RWPE1 (cell line): Measurements from ENCODE around the gene TEPSIN.

Experiments
- CTCF ChIA-PET: fragments of 350-600 bp; sonication (Branson Sonifier 250); formaldehyde crosslinking; extraction: SDS; loops from one replicate; lab custom pipeline; 2021; lab: Yijun Ruan, JAX
- POLR2A ChIA-PET: fragments of 400-600 bp; formaldehyde crosslinking; extraction: SDS; loops from one replicate; lab custom pipeline; 2020; ENCODE audit warnings: antibody characterized with exemption; ENCODE audit not compliant: low non-redundant PET; lab: Yijun Ruan, JAX
- DNase-seq: peaks from one replicate; pipeline ENCODE4 v3.0.0; 2012; ENCODE audit warnings: low spot score
- H3K27ac ChIP-seq: fragments of 450-650 bp; 2 replicates; pipeline ENCODE4 v1.5.1; 2017
- CTCF ChIP-seq: fragments of 450-650 bp; conservative IDR thresholded peaks from 2 replicates; pipeline ENCODE4 v1.5.1; 2017; ENCODE audit warnings: low read depth, mild to moderate bottlenecking

The TEPSIN gene

GRCh38 chr17:81221371-81221841 is 17.4 kb downstream of the TEPSIN start:
- ChIA-PET CTCF (no interaction called here), POLR2A (interaction anchor here (1.1 kb wide), 1 partner anchor 17 kb away, joined by 4 read pairs; the partner anchor contains the start of genes NDUFAF8 and TEPSIN)
- no peak for TF ChIP-seq CTCF
- DNase-seq, result no peak
- H3K27ac ChIP-seq, result peak overlapping the region; percentile 51

GRCh38 chr17:81219476-81220180 is 19.2 kb downstream of the TEPSIN start:
- ChIA-PET POLR2A (interaction anchor here (0.6 kb wide), 1 partner anchor 799 kb away, joined by 4 read pairs; no protein-coding TSS in a partner anchor), CTCF (interaction anchor here (0.7 to 1.1 kb wide), 2 partner anchors 122 to 196 kb away, joined by 5 to 6 read pairs; no protein-coding TSS in a partner anchor)
- H3K27ac ChIP-seq, result peak overlapping the region; percentile 40
- TF ChIP-seq CTCF, result no peak
- no peak for DNase-seq

- ChIA-PET POLR2A (interaction anchor here (0.6 kb wide), 1 partner anchor 15 kb away, joined by 3 read pairs; no protein-coding TSS in a partner anchor), CTCF (interaction anchor here (0.7 kb wide), 1 partner anchor 195 kb away, joined by 6 read pairs; no protein-coding TSS in a partner anchor)
- TF ChIP-seq CTCF, result no peak
- no peak for DNase-seq
- H3K27ac ChIP-seq, result peak overlapping the region; percentile 40
Observed at GRCh38 chr17:81218991-81219390, 19.9 kb downstream of the TEPSIN start.

GRCh38 chr17:81218459-81218858 is 20.4 kb downstream of the TEPSIN start:
- H3K27ac ChIP-seq, result peak overlapping the region; percentile 40
- ChIA-PET POLR2A (interaction anchor here (0.6 kb wide), 1 partner anchor 15 kb away, joined by 3 read pairs; no protein-coding TSS in a partner anchor), CTCF (no interaction called here)
- DNase-seq, result no peak
- TF ChIP-seq CTCF, result no peak

GRCh38 chr17:81217491-81217890 is 21.4 kb downstream of the TEPSIN start:
- no peak for TF ChIP-seq CTCF
- H3K27ac ChIP-seq, result no peak overlapping the region
- ChIA-PET CTCF (no interaction called here), POLR2A (no interaction called here)
- no peak for DNase-seq

GRCh38 chr17:81213978-81214377 is 24.9 kb downstream of the TEPSIN start:
- DNase-seq, result no peak
- H3K27ac ChIP-seq, result 0 out of 2 replicates have a peak overlapping the region, but pooled peaks have one; percentile 26
- TF ChIP-seq CTCF, result no peak
- POLR2A ChIA-PET, result no interaction called here
- CTCF ChIA-PET, result no interaction called here
